NCI-H1092 treated with DMSO at 0.1 percent for 48 hours (cell line): Measurements from ENCODE around the gene CHCT1.

ENCODE experiments used
- DNase-seq: peaks from one replicate; lab custom pipeline; 2025; lab: John Stamatoyannopoulos, UW

CHCT1 gene

GRCh38 chr17:60442271-60443173 is 20.2 kb downstream of the CHCT1 start:
- no peak for DNase-seq

- DNase-seq, result no peak
Measured at GRCh38 chr17:60443713-60444112, 21.4 kb downstream of the CHCT1 start.

- DNase-seq, result no peak
Measured at GRCh38 chr17:60445144-60445543, 22.9 kb downstream of the CHCT1 start.

GRCh38 chr17:60447375-60447774 is 25.1 kb downstream of the CHCT1 start:
- DNase-seq, result no peak

GRCh38 chr17:60451071-60451470 is 28.8 kb downstream of the CHCT1 start:
- DNase-seq, result no peak

GRCh38 chr17:60451965-60452364 is 29.7 kb downstream of the CHCT1 start:
- DNase-seq, result no peak

GRCh38 chr17:60455378-60455777 is 33.1 kb downstream of the CHCT1 start:
- no peak for DNase-seq

- DNase-seq, result no peak
Measured at GRCh38 chr17:60457148-60457547, 34.9 kb downstream of the CHCT1 start.

GRCh38 chr17:60461584-60461983 is 39.3 kb downstream of the CHCT1 start:
- no peak for DNase-seq

- DNase-seq, result no peak
Measured at GRCh38 chr17:60463157-60463835, 41.0 kb downstream of the CHCT1 start.

- no peak for DNase-seq
Measured at GRCh38 chr17:60464343-60464742, 42.1 kb downstream of the CHCT1 start.

- no peak for DNase-seq
Measured at GRCh38 chr17:60468371-60468770, 46.1 kb downstream of the CHCT1 start.

- no peak for DNase-seq
Measured at GRCh38 chr17:60471451-60471850, 49.2 kb downstream of the CHCT1 start.

GRCh38 chr17:60472449-60472848 is 50.2 kb downstream of the CHCT1 start:
- DNase-seq, result no peak

GRCh38 chr17:60473788-60474187 is 51.5 kb downstream of the CHCT1 start:
- no peak for DNase-seq
